ENCODE measurements around the gene ZNF827.

GRCh38 chr4:145898466-145898865 lies 40.2 kb downstream of the ZNF827 start:
- TF ChIP-seq GATA3 (IDR thresholded peaks at IDR 0.05; ENCODE audit: low read depth, low read length) (no peak), GATA2 (IDR thresholded peaks at IDR 0.05; ENCODE audit: low read depth, low read length) (no peak)

Measured in SH-SY5Y (cell line).